ENCODE measurements around the gene TAF8.

DNA sequence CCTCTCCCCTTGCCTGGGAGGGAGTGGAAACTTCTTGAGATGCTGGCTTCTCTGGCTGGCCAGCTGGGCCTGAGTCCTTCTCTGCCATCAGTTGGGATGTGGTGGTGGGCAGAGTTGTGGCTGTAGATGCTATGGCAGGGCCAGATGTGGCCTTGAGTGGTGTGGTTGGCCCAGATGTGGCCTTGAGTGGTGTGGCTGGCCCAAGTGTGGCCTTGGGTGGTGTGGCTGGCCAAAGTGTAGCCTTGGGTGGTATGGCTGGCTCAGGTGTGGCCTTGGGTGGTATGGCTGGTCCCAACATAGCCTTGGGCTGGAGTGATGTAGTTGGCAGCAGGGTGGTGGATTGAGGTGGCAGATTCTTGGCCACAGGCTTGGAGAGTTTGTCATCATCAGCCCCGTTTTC lies 55.4 kb downstream of the TAF8 start:
- TF ChIP-seq EZH2 (IDR thresholded peaks at IDR 0.05; ENCODE audit: low read length): no peak
- TF ChIP-seq, protein P1, sequence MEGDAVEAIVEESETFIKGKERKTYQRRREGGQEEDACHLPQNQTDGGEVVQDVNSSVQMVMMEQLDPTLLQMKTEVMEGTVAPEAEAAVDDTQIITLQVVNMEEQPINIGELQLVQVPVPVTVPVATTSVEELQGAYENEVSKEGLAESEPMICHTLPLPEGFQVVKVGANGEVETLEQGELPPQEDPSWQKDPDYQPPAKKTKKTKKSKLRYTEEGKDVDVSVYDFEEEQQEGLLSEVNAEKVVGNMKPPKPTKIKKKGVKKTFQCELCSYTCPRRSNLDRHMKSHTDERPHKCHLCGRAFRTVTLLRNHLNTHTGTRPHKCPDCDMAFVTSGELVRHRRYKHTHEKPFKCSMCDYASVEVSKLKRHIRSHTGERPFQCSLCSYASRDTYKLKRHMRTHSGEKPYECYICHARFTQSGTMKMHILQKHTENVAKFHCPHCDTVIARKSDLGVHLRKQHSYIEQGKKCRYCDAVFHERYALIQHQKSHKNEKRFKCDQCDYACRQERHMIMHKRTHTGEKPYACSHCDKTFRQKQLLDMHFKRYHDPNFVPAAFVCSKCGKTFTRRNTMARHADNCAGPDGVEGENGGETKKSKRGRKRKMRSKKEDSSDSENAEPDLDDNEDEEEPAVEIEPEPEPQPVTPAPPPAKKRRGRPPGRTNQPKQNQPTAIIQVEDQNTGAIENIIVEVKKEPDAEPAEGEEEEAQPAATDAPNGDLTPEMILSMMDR (optimal IDR thresholded peaks at IDR 0.05 in 1 of 3, IDR thresholded peaks at IDR 0.05 in 1 of 3, conservative IDR thresholded peaks at IDR 0.05 in 1 of 3; ENCODE audit: extremely low read depth in 1 of 3, insufficient read depth in 2 of 3, low read length in 3 of 3): no peak
